GM15510 (cell line): ENCODE results near the gene CMTM2.

ENCODE experiments used
- POLR2A ChIP-seq: IDR thresholded peaks from 3 replicates; pipeline ENCODE4 v1.6.1; 2011; ENCODE audit warnings: borderline replicate concordance; ENCODE audit not compliant: insufficient read length; ENCODE audit errors: extremely low read depth

Gene CMTM2, protein sequence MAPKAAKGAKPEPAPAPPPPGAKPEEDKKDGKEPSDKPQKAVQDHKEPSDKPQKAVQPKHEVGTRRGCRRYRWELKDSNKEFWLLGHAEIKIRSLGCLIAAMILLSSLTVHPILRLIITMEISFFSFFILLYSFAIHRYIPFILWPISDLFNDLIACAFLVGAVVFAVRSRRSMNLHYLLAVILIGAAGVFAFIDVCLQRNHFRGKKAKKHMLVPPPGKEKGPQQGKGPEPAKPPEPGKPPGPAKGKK

GRCh38 chr16:66578651-66579531, at the start of gene CMTM2:
Gene CMTM2 (plus strand): TSS chr16:66579463. CDS start chr16:66579608, 145 bp downstream.
- no peak for TF ChIP-seq POLR2A

- no peak for TF ChIP-seq POLR2A
Measured at GRCh38 chr16:66529475-66529874, 49.8 kb upstream of the CMTM2 start.

GRCh38 chr16:66534376-66534799, 44.9 kb upstream of the CMTM2 start:
- no peak for TF ChIP-seq POLR2A

- no peak for TF ChIP-seq POLR2A
Measured at GRCh38 chr16:66536525-66536924, 42.7 kb upstream of the CMTM2 start.

GRCh38 chr16:66537236-66537635, 42.0 kb upstream of the CMTM2 start:
- no peak for TF ChIP-seq POLR2A

GRCh38 chr16:66538910-66539309, 40.4 kb upstream of the CMTM2 start:
- no peak for TF ChIP-seq POLR2A

- TF ChIP-seq POLR2A = no peak
Measured at GRCh38 chr16:66539623-66540469, 39.4 kb upstream of the CMTM2 start.

DNA sequence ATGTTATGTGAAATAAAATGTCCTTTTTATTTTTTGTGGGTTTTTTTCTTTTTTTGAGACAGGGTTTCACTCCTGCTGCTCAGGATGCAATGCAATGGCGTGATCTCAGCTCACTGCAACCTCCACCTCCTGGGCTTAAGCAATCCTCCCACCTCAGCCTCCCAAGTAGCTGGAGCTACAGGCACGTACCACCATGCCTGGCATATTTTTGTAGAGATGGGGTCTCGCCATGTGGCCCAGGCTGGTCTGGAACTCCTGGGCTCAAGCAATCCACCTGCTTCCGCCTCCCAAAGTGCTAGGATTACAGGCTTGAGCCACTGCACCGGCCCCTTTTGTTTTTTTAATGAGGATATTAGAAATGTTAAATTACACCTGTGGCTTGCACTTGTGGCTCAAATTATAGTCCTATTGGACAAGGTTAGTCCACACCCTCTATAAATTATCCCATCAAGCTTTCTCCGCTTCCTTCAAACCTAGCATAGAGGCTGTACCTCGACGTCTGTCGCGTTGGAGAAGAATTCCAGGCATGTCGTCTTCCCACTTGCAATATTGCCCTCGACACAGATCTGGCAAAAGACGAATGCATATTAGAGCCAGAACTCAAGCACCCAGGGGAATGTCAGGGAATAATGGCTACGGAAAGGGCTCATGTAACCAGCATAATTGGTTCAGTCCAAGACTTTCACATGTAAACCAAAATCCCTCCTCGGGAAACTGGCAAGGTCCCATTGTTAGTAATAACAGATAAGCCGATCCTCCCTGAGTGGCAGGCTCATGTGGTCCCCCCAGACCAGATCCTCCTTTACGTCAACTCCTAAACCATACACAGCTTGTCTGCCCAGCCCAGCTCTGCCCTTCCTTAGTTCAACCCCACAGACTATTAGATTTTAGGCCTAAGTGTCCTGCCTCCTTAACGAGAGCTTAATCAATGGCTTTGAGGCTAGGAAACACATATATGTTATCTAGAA, 37.6 kb upstream of the CMTM2 start:
- no peak for TF ChIP-seq POLR2A

DNA sequence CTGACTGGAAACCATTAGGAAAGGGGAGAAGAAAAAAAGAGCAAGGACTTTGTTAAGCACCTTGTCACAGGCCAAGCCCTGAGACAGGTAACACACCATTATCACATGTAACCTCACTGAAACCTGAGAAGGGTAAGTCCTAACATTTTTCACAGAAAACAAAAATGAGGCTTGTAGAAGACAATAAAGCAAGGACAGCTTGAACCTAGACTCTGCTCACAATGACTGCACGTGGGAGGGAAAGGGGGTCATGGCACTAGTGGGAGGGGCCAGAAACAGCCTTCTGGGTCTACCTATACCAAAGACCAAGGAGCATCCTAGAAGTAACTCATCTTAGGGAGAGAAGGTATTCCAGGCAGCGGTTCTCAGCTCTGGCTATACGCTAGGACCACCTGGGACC, 36.9 kb upstream of the CMTM2 start:
- no peak for TF ChIP-seq POLR2A

DNA sequence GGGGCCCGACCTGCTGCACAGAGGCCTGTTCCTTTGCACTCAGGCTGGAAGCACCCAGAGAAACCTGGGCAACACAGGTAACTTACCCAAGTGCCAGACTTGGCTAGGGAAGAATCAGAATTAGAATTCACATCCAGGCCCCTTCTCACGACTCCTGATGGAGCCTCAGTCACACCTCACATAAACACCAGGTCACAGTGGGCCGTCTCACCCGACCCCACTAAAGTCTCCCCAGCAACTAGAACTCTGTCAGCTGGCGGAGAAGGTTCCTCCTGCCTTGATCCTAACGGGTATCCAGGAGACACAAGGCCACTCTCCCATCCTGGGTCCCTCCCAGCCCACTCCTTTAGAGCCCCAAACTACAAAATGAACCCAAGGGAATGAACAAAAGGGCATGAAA, 35.7 kb upstream of the CMTM2 start:
- no peak for TF ChIP-seq POLR2A

DNA sequence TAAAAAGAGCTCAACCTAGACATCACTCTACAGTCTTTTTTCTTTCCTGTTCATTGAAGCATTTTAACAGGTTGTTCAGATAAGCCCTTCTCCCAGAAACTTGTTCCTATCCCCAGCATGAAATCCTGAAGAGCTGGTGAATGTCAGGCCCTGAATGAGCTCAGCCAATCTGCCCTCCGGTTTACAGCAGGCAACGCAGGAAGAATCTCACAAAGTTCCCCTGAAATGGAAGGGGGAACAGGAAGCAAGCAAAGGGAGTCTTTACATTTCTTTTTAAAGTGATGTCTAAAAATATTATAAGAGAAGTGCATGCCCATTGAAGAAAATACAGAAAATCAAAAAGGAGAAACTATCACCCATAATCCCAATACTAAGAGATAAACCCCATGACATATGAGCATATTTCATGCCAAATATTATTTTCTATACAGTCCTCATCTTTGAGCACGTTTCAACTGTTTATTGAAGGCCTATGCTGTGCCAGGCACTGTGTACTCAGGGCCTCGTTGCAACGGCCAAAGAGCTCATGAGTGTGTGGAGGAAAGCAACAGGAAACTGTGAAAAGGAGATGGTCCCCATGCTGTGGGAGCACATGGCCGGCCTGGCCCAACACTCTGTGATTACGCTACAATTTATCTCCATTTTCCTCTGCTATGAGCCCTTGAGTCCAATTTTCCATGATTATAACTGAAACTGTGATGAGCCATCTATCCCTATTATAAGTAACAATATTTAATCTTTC, 35.1 kb upstream of the CMTM2 start:
- no peak for TF ChIP-seq POLR2A

- no peak for TF ChIP-seq POLR2A
Measured at GRCh38 chr16:66547101-66547989, 31.9 kb upstream of the CMTM2 start.
